MV-4-11 (cell line): ENCODE results near the gene AHRR.
"Not testable (repeated sequence)": the region's sequence is repeated elsewhere in the genome, so short reads cannot be mapped to it uniquely, and the experiment has no call there.

Source experiments
- DNase-seq: peaks from one replicate; lab custom pipeline; 2025; lab: John Stamatoyannopoulos, UW

AHRR gene

DNA sequence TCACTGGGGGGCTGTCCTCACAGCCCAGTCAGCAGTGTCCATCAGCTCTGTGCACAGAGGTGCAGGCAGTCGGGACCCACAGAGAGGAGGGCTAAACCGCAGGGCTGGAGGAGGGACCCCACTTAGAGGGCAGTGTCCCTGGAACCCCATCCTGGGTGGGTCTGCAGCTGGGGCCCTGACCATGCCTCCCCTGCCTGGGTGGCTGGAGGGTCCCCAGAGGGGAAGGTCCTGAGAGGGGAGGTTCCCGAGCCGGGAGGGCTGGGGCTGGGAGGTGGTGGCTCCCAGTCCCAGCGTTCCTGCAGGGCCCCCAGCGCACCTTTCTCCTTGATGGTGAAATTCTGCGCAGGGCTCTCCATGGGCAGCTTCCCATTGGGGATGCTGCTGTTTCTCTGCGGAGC lies 154.2 kb downstream of the AHRR start:
- DNase-seq = no peak

DNA sequence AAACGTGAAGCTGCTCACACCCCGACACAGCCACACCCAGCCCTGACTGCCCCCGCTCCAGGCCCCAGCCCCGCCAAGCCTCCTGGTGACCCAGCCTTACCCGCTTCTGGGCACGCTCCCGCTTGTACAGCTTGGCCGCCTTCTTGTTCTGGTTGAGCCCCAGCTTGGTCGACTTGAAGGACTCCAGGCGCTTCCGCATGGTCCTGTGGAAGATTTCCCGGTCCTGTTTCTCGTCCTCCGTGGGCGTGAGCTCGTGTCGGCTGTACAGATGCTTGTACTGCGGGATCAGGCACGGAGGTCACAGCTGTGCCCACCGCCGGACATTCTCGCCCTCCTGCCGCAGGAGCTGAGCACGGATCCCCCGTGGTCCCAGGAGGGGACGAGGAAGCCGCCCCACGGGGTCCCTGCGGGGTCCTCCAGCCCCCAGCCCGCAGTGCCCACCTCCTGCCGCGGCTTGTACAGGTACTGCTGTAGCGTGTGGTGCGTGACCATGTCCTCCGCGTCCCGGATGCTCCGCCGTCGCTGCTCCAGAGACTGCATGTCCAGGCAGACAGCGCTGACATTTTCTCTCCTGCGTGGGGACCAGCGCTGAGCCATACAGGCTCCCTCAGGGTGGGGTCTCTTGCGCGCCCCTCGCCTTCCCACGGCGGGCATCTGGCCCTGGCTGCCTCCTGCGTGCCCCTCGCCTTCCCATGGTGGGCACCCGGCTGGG lies 154.7 kb downstream of the AHRR start:
- DNase-seq = no peak

DNA sequence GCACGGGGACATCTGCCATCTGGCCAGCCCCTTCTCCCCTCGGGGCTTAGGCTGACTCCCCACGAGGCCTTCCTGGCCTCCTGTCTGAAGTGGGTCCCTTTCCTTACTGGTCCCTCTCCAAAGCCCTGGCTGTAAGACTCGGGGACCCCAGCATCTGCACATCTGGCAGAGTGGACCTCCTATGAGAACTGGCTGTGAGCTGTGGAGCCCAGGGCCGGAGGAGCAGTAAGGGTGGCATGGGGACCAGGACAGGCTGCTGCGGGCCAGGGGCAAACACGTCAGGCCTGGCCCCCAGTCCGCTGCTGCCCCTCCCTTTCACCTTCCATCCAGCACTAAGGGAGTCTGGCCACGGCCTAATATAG lies 155.3 kb downstream of the AHRR start:
- no peak for DNase-seq

DNA sequence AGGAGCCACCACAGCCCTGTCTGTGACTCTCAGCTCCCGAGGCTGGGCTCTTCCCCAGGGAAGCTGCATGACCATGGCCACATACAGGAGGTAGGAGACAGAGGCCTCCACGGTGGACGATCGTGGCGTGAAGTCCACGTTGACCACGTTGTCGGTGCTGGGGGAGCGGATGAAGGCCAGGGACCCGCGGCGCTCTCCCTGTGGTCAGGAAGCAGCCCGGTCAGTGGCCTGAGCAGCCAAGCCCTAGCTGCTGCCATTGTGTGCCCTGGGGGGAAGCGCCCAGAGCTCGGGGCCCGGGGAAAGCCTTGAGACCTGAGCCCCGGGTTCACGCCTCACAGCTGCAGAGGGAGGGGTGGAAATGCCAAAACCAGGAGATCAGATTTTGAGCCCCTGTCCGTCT lies 155.7 kb downstream of the AHRR start:
- no peak for DNase-seq

DNA sequence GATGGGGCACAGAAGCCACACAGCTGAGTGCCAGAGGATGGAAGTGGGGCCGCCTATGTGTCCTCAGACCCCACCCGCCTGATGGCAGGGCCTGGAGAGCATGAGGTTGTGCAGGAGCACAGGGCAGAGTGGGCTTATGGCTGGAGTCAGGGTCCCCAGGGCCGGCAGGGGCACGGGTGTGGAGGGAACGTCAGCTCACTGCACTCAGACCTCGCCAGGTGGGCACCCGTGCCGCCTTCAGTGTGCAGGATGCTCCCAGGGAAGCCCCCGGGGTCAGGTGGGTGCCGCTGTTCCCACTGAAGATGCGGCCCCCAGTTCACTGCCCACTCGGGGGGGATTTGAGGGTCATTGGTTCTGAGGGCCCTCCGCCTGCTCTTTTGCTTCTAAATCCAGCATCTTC lies 156.4 kb downstream of the AHRR start:
- no peak for DNase-seq

DNA sequence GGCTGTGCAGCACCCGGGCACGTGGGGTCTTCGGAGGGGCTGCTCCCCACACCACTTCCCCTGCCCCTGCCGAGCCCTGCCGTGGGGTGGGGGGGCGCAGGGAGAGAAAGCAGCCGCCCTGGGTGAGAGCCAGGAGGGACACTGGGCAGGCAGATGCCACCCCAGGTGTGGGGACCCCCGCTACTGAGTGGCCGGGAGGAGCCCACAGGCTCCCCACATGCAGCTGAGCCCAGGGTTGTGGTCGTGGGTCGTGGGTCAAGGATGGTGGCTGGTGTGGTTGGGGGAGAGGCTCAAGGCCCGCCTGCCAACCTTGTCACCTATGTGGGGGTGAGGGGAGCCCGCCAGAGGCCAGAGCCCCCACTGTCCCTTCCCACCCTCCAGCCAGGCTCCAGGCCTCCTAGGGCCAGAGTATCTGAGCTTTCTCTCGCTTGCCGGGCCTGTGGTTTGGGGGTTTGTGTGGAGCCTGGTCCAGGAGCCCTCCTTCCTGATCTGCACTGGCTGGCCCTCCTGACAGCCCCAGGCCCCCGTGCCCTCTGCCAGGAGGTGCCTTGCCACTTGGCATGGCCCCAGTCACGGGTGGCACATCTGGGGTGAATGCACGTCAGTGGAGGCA lies 157.0 kb downstream of the AHRR start:
- no peak for DNase-seq

DNA sequence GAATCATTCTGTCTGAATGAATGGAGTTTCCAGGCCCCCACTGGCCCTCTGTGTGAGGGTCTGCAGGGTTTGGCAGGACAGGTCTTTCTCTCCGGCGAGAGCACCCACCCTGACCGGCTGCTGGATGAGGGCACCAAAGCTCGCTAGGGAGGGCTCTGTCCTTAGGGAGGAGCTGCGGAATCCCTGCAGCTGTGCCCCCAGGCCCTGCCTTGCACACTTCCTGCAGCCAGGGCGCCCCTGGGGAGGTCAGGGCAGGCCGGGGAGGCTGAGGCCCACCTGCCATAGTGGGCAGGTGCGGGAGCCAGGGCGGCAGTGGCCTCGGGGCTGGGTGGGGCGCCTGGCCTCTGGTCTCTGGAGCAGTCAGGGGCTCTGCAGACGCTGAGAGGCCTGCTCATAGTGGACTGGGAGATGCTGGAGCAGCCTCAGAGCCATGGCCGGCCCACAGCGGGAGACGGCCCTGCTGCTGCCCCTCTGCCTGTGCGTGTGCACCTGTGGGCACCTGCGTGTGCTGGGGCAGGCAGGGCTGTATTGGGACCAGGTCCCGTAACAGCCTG lies 157.5 kb downstream of the AHRR start:
- DNase-seq = no peak

DNA sequence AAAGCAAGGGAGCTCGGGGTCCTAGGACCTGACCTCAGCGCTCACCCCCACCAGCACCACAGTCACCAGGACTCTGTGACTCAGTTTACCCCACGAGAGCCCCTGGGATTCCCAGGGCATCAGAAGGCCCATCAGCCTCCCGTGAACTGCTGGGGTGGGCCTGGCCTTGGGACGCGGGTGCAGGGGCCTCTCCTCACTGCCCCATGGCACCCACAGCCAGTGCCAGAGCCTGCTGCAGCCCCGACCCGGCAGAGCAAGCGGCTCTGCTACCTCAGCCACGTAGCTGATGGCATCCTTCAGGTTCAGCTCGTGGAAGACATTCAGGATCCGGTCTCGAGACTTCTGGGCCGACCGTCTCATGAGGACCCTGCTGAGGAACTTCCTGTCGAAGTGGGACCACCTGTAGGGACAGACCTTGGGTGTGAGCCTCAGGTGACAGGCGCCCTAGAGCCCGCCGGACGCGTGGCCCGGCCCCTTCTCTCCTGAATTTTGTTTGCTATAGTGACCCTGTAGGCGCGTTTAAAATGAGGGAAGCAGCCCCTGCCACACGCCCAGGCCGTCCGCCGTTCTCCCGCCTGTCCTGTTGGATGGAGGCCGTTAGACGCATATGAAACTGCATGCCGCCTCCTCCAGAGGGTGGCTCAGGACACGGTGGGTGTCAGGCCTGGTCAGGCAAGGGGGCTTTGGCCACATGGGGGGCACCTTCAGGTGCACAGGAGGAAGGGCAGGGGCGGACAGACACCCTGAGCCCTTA lies 158.2 kb downstream of the AHRR start:
- no peak for DNase-seq

DNA sequence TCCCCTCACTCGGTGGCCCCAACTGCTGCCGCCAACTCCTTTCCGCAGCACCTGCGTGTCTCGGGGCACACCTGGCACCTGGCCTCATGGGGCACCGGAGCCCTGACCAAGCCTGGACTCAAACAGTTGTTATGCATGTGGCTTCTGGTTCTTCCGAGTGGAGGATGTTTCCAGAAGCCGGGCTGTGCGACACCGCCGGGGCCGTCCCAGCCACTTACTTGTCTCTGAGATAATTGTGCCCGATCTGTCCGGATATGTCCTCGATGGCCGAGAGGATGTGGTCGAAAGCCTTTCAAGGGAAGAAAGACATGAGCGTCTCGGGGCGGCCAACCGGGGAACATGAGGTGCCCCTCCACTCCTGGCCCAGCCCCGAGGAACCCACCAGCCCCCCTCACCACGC lies 159.8 kb downstream of the AHRR start:
- DNase-seq = no peak

DNA sequence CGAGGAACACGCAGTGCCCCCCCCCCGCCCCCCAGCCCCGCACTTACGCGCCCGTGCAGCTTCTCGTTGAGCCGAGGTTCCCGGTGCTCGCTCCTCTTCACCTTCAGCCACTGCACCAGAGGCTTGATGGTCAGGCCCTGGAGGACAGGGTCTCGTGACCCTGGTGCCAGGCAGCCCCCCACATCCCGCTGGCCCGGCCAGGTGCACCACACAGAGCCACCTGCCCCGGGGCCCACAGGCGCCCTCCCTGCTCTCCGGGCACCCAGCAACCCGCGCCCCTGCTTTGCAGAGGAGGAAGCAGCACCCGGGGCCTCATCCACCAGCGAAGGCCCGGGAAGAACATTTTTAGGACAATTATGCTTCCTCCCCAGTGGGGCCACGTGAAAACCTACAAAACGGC lies 160.5 kb downstream of the AHRR start:
- no peak for DNase-seq

DNA sequence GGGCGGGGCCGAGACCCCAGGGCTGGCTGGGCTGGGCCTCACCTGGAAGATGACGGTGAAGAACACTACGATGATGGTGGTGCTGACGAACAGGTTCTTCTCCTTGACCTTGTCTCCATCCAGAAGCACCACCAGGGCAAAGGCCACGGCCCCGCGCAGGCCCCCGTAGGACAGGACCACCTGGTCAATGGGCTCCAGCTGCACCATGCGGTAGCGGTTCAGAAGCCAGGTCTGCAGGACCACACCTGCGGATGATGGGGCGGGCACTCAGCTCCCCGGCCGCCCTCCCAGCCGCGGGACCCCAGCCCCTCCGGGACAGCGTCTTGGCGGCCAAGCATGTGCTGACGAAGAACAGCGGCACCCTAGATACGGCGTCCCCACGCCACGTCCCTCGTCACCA lies 161.0 kb downstream of the AHRR start:
- DNase-seq = no peak

DNA sequence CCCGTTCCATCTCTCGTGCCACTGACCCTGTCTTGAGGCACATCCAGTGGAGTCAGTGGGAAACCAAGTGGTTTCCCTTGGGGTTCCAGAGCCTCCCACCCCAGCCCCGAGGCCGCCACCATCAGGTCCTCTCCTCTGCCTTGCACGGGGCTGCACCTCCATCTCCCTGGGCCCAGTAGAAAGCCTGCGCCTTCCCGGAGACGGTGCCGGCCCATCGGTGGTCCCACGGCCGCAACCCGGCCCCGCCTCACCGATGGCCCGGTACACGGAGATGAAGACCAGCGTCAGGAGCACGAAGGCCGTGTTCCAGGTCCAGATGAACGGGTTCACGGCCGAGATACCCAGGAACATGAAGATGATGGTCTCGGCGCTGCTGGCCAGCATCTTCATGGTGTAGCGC lies 161.5 kb downstream of the AHRR start:
- DNase-seq = no peak

DNA sequence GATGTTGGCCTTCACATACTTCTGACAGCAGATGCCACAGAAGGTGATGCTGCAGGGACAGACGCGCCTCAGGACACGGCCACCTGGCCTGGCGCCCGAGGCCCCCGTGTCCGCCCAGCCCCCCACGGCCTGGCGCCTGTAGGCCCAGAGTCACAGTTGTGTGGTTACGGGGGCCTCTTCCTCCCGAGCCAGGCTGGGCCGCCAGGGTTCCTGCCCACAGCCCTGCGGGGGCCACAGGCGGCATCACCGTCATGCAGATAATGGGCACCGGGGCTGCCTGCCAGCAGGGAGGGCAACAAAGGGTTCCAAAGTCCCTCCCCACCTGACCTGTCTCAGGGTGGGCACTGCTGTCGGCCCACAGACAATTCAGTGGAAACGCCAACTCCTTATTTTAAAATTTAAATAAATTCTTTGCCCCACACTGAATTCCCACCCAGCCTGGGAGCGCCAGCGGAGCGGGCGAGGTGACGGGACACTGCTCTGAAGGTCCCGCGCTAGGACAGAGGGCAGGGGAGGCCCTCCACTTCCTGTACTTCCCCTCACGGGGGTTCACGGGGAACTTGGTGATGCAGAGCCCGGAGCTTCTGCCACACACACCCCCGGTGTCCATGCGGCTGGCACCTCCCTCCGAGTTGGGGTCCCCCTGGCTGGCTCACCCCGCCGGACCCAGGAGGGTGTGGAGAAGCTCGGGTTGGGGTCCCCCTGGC lies 162.1 kb downstream of the AHRR start:
- no peak for DNase-seq

DNA sequence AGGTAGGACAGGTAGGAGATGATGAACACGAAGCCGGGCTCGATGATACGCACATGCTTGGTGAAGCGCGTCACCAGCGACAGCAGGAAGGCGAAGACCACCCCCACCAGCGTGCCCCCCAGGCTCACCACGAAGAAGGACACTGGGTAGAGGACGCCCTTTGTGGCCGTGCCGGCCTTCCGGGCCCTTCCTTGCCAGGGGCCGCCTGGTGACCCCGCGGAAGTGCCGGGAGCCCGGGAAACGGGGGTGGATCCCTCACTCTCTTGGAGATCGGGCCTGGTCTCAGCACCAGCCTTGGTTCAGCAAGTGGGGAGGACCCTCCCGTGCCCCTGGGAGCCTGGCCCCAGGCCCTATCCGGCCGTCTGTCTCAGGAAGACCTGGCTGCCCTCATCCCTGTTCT lies 163.0 kb downstream of the AHRR start:
- DNase-seq = no peak

DNA sequence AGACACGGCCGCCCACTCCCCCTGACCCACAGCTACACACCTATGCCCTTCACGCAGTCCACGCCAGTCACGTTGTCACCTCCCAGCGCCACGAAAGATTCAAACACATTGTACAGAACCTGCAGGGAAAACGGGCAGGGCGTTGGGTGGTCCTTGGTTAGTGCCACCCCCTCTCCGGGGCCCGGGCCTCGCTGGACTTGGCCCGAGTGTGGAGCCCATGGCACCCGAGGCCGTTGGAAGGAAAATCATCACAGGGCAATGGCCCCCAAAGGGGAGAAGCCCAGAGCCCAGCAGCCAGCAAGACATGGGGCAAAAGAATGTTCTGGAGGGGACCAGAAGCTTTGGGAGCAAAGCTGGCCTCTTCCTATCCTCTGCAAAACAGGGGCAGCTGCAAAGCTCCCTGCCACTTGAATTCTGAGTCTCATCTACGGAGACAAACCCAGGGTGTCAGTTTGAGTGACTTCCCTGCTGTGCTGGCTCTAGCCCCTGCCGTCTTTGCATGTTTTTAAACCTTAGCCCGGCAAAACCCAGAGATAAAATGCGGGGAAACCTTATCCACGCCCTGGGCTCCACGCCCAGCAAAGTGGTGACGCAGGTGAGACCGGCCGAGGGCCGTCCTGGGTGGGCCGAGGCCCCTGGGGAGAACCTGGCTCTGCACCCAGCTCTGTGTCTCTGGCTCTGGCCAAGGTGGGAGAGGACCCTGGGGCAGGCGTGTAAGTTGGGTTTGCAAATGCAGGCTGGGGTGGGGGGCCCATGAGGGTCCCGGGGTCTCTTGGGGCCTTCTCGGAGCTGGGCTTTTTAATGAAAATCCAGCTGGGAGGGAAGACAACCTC lies 163.8 kb downstream of the AHRR start:
- DNase-seq = no peak

DNA sequence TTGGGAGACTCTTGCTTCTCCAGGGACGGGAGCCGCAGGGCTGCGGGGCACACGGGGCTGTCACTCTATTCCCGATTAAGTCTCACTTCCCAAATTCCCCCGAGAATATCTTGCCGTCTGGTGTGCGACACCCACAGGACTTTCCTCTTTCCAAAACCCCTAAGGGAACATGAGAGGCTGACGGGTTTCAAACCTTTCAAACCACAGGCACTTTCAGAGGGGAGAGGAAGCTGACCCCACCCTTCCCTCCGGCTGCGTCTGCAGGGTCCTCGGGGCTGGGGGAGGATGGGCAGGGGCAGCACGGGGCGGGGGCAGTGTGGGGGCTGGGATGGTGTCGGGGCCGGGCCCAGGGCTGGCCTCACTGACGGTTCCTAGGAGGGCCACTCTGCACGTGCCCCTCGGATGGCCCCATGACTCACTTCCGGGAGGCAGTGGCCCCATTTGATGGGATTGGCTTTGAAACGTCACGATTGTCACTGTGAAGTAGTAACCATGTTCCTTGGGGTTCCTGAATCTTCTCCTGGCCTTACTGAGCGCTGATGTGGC lies 164.5 kb downstream of the AHRR start:
- DNase-seq = peak; percentile 91

DNA sequence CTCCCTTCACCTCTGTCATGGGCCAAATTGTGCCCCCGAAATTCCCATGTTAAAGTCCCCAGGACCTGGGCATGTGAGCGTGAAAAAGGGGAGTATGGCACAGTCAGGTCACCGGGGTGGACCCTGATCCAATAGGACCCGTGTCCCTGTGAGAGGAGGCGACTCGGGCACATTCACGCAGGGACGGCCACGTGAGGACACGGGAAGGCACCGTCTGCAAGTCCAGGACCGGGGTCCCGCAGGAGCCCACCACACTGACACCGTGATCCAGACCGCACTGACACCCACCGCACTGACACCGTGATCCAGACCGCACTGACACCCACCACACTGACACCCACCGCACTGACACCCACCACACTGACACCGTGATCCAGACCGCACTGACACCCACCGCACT lies 165.1 kb downstream of the AHRR start:
- DNase-seq = not testable (repeated sequence)
